GM23248 (cell line): Measurements from ENCODE around the gene PAFAH1B1.

Experiments
- EZH2 ChIP-seq: fragments of 200-600 bp; sonication (generic); IDR thresholded peaks from 2 replicates; pipeline ENCODE4 v1.6.1; 2018; ENCODE audit warnings: antibody characterized with exemption, mild to moderate bottlenecking; ENCODE audit not compliant: insufficient read depth, poor library complexity, severe bottlenecking
- EZH2phosphoT487 ChIP-seq: fragments of 200-600 bp; sonication (generic); IDR thresholded peaks from 2 replicates; pipeline ENCODE4 v1.6.1; 2018; ENCODE audit warnings: antibody characterized with exemption, moderate library complexity, mild to moderate bottlenecking, low read depth; ENCODE audit not compliant: insufficient read depth

- TF ChIP-seq EZH2 (no peak), EZH2phosphoT487 (no peak)
These were observed 107.9 kb downstream of the PAFAH1B1 start for GRCh38 chr17:2701161-2701995.
